ENCODE measurements around the gene CENATAC. TPM values are rescaled to one million over a fixed set of nuclear protein-coding genes. Genes with fewer than 3 reads are reported as not detected.
A peak's percentile ranks its signal among the peaks of the same experiment; 100 is the strongest.

CENATAC gene
- total and polyA plus RNA-seq, 2 experiments from 2014 or later: 31.7 to 34.5 TPM

- Mint-ChIP-seq H3K4me1 (no peaks in the 10 kb centered on the region; the same call in 1 of the 3 replicates), H3K27me3 (ENCODE audit: insufficient read depth, low read depth, poor library complexity) (peaks cover 2% of the 10 kb centered on the region), H3K36me3 (ENCODE audit: low read depth) (peaks cover 79% of the 10 kb centered on the region), H3K9me3 (peaks cover under 1% of the 10 kb centered on the region; the same call in 1 of the 3 replicates), H3K27ac (no peak overlapping the region), H3K4me3 (no peak overlapping the region)
- H3K79me2 ChIP-seq (replicated peaks; ENCODE audit: insufficient read depth): peaks cover 22% of the 10 kb centered on the region
- peaks cover 28% of the 10 kb centered on the region for H4K20me1 ChIP-seq (replicated peaks; ENCODE audit: insufficient read depth)
- no peak overlapping the region for H3K4me3 ChIP-seq
- TF ChIP-seq EZH2 (IDR thresholded peaks at IDR 0.05; ENCODE audit: low read depth, unreplicated experiment): no peak
- TF ChIP-seq POLR2AphosphoS5 (IDR thresholded peaks at IDR 0.05; ENCODE audit: low read depth): 0 out of 2 replicates have a peak, but pooled peaks have one; percentile 15
- H3K4me1 ChIP-seq (ENCODE audit: insufficient read depth): peaks cover 11% of the 10 kb centered on the region; the same call in 1 of the 2 replicates
- H3K27ac ChIP-seq (ENCODE audit: low read depth): peak overlapping the region; percentile 78
- H3K4me2 ChIP-seq: no peak overlapping the region
- ATAC-seq (no peak), DNase-seq (ENCODE audit: low spot score) (no peak)
- no peak overlapping the region for H2AFZ ChIP-seq
- peaks cover 44% of the 10 kb centered on the region for H3K36me3 ChIP-seq (ENCODE audit: insufficient read depth)
- no peaks in the 10 kb centered on the region for H3K27me3 ChIP-seq (ENCODE audit: insufficient read depth)
- no peaks in the 10 kb centered on the region for H3K9me2 ChIP-seq (ENCODE audit: insufficient read depth)
- peaks cover 61% of the 10 kb centered on the region for H3F3A ChIP-seq (replicated peaks; ENCODE audit: low read depth)
Measured at GRCh38 chr11:119012629-119013170, 14.8 kb downstream of the CENATAC start.

DNA sequence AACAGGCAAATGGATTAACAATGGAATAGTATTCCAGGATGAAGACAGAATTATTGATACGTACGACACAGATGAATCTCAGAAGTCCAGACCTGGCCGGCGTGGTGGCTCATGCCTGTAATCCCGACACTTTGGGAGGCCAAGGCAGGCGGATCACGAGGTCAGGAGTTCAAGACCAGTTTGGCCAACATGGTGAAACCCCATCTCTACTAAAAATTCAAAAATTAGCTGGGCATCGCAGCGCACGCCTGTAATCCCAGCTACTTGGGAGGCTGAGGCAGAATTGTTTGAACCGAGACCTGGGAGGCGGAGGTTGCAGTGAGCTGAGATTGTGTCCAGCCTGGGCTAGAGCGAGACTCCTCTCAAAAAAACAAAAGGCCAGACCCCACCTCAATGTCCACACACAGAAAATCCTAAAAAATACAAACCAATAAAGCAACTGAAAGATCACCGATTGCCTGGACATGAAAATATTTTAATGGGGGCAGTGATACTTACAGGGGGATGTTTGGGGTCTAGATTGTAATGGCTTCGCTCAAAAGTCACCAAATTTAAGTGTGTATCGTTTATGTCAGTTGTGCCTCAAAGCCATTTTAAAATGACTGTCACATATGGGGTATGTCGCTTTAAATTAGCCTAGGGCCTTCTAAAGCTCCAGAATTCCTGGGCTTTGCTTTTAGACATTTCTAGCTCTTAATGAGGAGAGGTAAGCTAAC is 16.4 kb downstream of the CENATAC start:
- peaks cover 75% of the 10 kb centered on the region for H3K36me3 Mint-ChIP-seq (ENCODE audit: low read depth)

GRCh38 chr11:119015054-119015611 is 17.2 kb downstream of the CENATAC start:
- H3K9me2 ChIP-seq (ENCODE audit: insufficient read depth): no peaks in the 10 kb centered on the region
- no peak for DNase-seq (ENCODE audit: low spot score)
- H3K4me2 ChIP-seq: no peak overlapping the region
- H3K27ac ChIP-seq (ENCODE audit: low read depth): peak overlapping the region; percentile 87
- H3K27me3 Mint-ChIP-seq (ENCODE audit: insufficient read depth, low read depth, poor library complexity): peaks cover 6% of the 10 kb centered on the region
- peaks cover 19% of the 10 kb centered on the region; the same call in 1 of the 2 replicates for H3K4me1 ChIP-seq (ENCODE audit: insufficient read depth)
- peaks cover 3% of the 10 kb centered on the region; the same call in 1 of the 3 replicates for H3K9me3 Mint-ChIP-seq
- TF ChIP-seq, protein P1, sequence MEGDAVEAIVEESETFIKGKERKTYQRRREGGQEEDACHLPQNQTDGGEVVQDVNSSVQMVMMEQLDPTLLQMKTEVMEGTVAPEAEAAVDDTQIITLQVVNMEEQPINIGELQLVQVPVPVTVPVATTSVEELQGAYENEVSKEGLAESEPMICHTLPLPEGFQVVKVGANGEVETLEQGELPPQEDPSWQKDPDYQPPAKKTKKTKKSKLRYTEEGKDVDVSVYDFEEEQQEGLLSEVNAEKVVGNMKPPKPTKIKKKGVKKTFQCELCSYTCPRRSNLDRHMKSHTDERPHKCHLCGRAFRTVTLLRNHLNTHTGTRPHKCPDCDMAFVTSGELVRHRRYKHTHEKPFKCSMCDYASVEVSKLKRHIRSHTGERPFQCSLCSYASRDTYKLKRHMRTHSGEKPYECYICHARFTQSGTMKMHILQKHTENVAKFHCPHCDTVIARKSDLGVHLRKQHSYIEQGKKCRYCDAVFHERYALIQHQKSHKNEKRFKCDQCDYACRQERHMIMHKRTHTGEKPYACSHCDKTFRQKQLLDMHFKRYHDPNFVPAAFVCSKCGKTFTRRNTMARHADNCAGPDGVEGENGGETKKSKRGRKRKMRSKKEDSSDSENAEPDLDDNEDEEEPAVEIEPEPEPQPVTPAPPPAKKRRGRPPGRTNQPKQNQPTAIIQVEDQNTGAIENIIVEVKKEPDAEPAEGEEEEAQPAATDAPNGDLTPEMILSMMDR (conservative IDR thresholded peaks at IDR 0.05; ENCODE audit: low read depth in 2 of 2): peak; percentile 18 to 25; a peak in 1 of 4 replicates
- TF ChIP-seq ZNF114 (CRISPR knock-in tag; IDR thresholded peaks at IDR 0.05): no peak
- TF ChIP-seq CREB1 (CRISPR knock-in tag; IDR thresholded peaks at IDR 0.05; ENCODE audit: low read depth): no peak
- TF ChIP-seq EZH2 (IDR thresholded peaks at IDR 0.05; ENCODE audit: low read depth, unreplicated experiment): no peak
- no peak for TF ChIP-seq JUNB (IDR thresholded peaks at IDR 0.05; ENCODE audit: unreplicated experiment)
- TF ChIP-seq REST (IDR thresholded peaks at IDR 0.05; ENCODE audit: unreplicated experiment): no peak
- TF ChIP-seq POLR2AphosphoS5 (IDR thresholded peaks at IDR 0.05; ENCODE audit: low read depth): peak; percentile 47; the same call in 1 of the 2 replicates
- no peak for TF ChIP-seq STAT1 (IDR thresholded peaks at IDR 0.05; ENCODE audit: unreplicated experiment)
- H3K4me1 Mint-ChIP-seq: peaks cover 6% of the 10 kb centered on the region
- peak overlapping the region; percentile 76 for H3K27ac Mint-ChIP-seq
- H3K36me3 Mint-ChIP-seq (ENCODE audit: low read depth): peaks cover 75% of the 10 kb centered on the region
- H3K36me3 ChIP-seq (ENCODE audit: insufficient read depth): peaks cover 44% of the 10 kb centered on the region
- no peak for ATAC-seq
- H2AFZ ChIP-seq: no peak overlapping the region
- no peak overlapping the region for H3K4me3 ChIP-seq
- peak overlapping the region; percentile 39; the same call in 2 of the 3 replicates for H3K4me3 Mint-ChIP-seq
- H3F3A ChIP-seq (replicated peaks; ENCODE audit: low read depth): peaks cover 60% of the 10 kb centered on the region
- H4K20me1 ChIP-seq (replicated peaks; ENCODE audit: insufficient read depth): peaks cover 28% of the 10 kb centered on the region
- H3K79me2 ChIP-seq (replicated peaks; ENCODE audit: insufficient read depth): peaks cover 41% of the 10 kb centered on the region
- no peaks in the 10 kb centered on the region for H3K27me3 ChIP-seq (ENCODE audit: insufficient read depth)

More for the DNA sequence above, 16.4 kb downstream of the CENATAC start:
- peaks cover 3% of the 10 kb centered on the region; the same call in 1 of the 3 replicates for H3K9me3 Mint-ChIP-seq
- H3K4me1 Mint-ChIP-seq: no peaks in the 10 kb centered on the region; the same call in 1 of the 3 replicates
- peaks cover 60% of the 10 kb centered on the region for H3F3A ChIP-seq (replicated peaks; ENCODE audit: low read depth)
- H4K20me1 ChIP-seq (replicated peaks; ENCODE audit: insufficient read depth): peaks cover 28% of the 10 kb centered on the region
- peaks cover 11% of the 10 kb centered on the region; the same call in 1 of the 2 replicates for H3K4me1 ChIP-seq (ENCODE audit: insufficient read depth)
- H3K36me3 ChIP-seq (ENCODE audit: insufficient read depth): peaks cover 44% of the 10 kb centered on the region
- no peaks in the 10 kb centered on the region for H3K27me3 ChIP-seq (ENCODE audit: insufficient read depth)
- no peak overlapping the region for H3K4me3 Mint-ChIP-seq
- H2AFZ ChIP-seq: no peak overlapping the region
- H3K4me2 ChIP-seq: no peak overlapping the region
- no peak for DNase-seq (ENCODE audit: low spot score)
- H3K79me2 ChIP-seq (replicated peaks; ENCODE audit: insufficient read depth): peaks cover 34% of the 10 kb centered on the region
- ATAC-seq: no peak
- peaks cover 6% of the 10 kb centered on the region for H3K27me3 Mint-ChIP-seq (ENCODE audit: insufficient read depth, low read depth, poor library complexity)
- H3K27ac Mint-ChIP-seq: 0 out of 2 replicates have a peak overlapping the region, but pooled peaks have one; percentile 19
- TF ChIP-seq ZNF331 (CRISPR knock-in tag; IDR thresholded peaks at IDR 0.05; ENCODE audit: low read depth) (no peak), POLR2AphosphoS5 (IDR thresholded peaks at IDR 0.05; ENCODE audit: low read depth) (peak; percentile 10; the same call in 1 of the 2 replicates)
- H3K27ac ChIP-seq (ENCODE audit: low read depth): peak overlapping the region; percentile 87
- H3K9me2 ChIP-seq (ENCODE audit: insufficient read depth): no peaks in the 10 kb centered on the region
- H3K4me3 ChIP-seq: no peak overlapping the region

Measured in GM23338 (cell line).